RKO (cell line): ENCODE data around the gene UBASH3A.
A peak's percentile ranks its signal among the peaks of the same experiment; 100 is the strongest.
"Not testable (repeated sequence)": the region's sequence is repeated elsewhere in the genome, so short reads cannot be mapped to it uniquely, and the experiment has no call there.

ENCODE experiments used
- DNase-seq: peaks from one replicate; pipeline ENCODE4 v3.0.0-alpha.2; 2016; ENCODE audit warnings: low spot score

Gene UBASH3A

GRCh38 chr21:42468491-42469131 lies 64.9 kb downstream of the UBASH3A start:
- DNase-seq = no peak

- no peak for DNase-seq
Measured at GRCh38 chr21:42469272-42469671, 65.6 kb downstream of the UBASH3A start.

GRCh38 chr21:42469726-42470125 lies 66.0 kb downstream of the UBASH3A start:
- not testable (repeated sequence) for DNase-seq

GRCh38 chr21:42471206-42471605 lies 67.5 kb downstream of the UBASH3A start:
- no peak for DNase-seq

GRCh38 chr21:42471716-42472330 lies 68.1 kb downstream of the UBASH3A start:
- DNase-seq = no peak

- no peak for DNase-seq
Measured at GRCh38 chr21:42472521-42472920, 68.8 kb downstream of the UBASH3A start.

- DNase-seq = no peak
Measured at GRCh38 chr21:42473498-42474042, 69.9 kb downstream of the UBASH3A start.

- DNase-seq = peak; percentile 14
Measured at GRCh38 chr21:42474043-42474831, 70.5 kb downstream of the UBASH3A start.

- no peak for DNase-seq
Measured at GRCh38 chr21:42475036-42475435, 71.3 kb downstream of the UBASH3A start.

GRCh38 chr21:42475526-42476387 lies 72.1 kb downstream of the UBASH3A start:
- no peak for DNase-seq

- no peak for DNase-seq
Measured at GRCh38 chr21:42476388-42477331, 73.0 kb downstream of the UBASH3A start.

- DNase-seq = no peak
Measured at GRCh38 chr21:42478504-42478903, 74.8 kb downstream of the UBASH3A start.

GRCh38 chr21:42479582-42479981 lies 75.9 kb downstream of the UBASH3A start:
- no peak for DNase-seq

GRCh38 chr21:42480736-42481135 lies 77.0 kb downstream of the UBASH3A start:
- DNase-seq = no peak

GRCh38 chr21:42481169-42481568 lies 77.5 kb downstream of the UBASH3A start:
- DNase-seq = no peak

- no peak for DNase-seq
Measured at GRCh38 chr21:42484966-42485365, 81.3 kb downstream of the UBASH3A start.

- DNase-seq = no peak
Measured at GRCh38 chr21:42486072-42486471, 82.4 kb downstream of the UBASH3A start.

- DNase-seq = no peak
Measured at GRCh38 chr21:42486531-42486930, 82.8 kb downstream of the UBASH3A start.

GRCh38 chr21:42489006-42489563 lies 85.4 kb downstream of the UBASH3A start:
- DNase-seq = no peak

GRCh38 chr21:42489991-42490390 lies 86.3 kb downstream of the UBASH3A start:
- DNase-seq = no peak
